Measurements from ENCODE around the gene MAG.

GRCh38 chr19:35256566-35256965, 35.4 kb upstream of the MAG start:
- TF ChIP-seq POLR2AphosphoS5 (IDR thresholded peaks at IDR 0.05) (no peak), CTCF (IDR thresholded peaks at IDR 0.05) (no peak), POLR2A (IDR thresholded peaks at IDR 0.05; ENCODE audit: low read depth) (no peak), EP300 (IDR thresholded peaks at IDR 0.05) (no peak)

Data from esophagus muscularis mucosa (tissue), 4 donors.